Left renal pelvis (tissue), 4 donors: Measurements from ENCODE around the gene CDRT4. TPM values are rescaled to one million over a fixed set of nuclear protein-coding genes. Genes with fewer than 3 reads are reported as not detected.
"Not testable (repeated sequence)": the region's sequence is repeated elsewhere in the genome, so short reads cannot be mapped to it uniquely, and the experiment has no call there.

Experiments
- DNase-seq, 4 donors: peaks; one replicate each; pipeline ENCODE4 v3.0.0-alpha.2; 2013; ENCODE audit warnings: low read depth in 4 of 4, low spot score in 3 of 4
- polyA plus RNA-seq, 4 donors: library from polyadenylated mRNA; unstranded; fragments of 120-200 nt; gene quantifications; one replicate each; pipeline ENCODE4 v1.2.1, GENCODE V29; 2013; ENCODE audit not compliant: insufficient read length in 4 of 4

CDRT4 gene
- 1 to 10 TPM; 1.5 to 9.9 (median 4.0) TPM for polyA plus RNA-seq

DNA sequence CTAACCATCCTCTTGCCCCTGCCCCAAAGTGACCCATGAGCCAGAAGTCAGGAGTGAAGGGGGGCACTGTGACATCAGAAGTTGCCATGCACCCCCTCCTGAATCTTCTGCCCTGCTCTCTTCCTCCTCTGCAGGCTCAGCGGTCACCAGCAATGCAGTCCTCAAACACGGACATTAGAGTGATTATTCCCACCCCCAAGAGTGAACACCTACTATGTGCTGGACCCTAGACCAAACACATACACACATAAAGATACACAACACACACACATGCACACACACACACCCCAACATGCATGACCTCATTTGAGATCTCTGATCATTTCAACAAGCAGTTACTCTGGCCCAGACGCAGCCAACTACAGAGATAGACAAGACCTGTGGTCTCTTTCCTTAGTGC is at the start of gene CDRT4:
TSS of gene CDRT4 (minus strand) at position 30 of the 400 bp plus-strand sequence. CDS start 27,383 bp downstream, outside the sequence.
- no peak for DNase-seq

DNA sequence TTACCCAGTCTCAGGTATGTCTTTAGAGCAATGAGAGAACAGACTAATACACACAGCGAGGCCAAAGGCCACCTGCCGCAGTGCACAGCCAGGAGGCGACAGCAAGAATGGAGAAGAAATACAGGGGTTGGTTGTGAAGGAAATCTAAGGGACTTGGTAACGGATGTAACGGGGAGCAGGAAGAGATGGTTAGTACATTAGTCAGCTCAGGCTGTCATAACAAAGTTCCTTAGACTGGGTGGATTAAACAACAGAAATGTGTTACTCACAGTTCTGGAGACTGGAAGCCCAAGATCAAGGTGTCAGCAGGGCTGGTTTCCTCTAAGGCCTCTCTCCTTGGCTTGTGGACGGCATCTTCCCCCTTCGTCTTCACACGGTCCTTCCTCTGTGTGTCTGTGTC is 48.7 kb upstream of the CDRT4 start:
- DNase-seq, result no peak

DNA sequence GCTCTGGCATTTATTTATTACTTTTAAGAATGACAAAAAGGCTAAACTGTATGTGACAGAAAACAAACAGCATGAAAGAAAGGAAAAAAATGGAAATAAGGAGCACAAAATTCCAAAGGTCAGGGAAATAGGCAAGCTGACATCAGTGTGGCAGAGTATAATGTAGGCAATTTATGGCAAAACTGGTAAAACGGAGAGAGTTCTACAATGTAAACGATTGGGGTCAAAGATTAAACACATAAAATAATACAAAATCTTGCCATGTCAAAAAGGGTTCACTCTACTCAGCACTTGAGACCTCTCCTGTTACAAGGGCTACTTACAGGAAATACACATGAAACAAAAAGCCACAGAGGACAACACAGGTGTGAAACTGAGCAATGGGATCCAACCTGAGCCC is 47.0 kb upstream of the CDRT4 start:
- no peak for DNase-seq

DNA sequence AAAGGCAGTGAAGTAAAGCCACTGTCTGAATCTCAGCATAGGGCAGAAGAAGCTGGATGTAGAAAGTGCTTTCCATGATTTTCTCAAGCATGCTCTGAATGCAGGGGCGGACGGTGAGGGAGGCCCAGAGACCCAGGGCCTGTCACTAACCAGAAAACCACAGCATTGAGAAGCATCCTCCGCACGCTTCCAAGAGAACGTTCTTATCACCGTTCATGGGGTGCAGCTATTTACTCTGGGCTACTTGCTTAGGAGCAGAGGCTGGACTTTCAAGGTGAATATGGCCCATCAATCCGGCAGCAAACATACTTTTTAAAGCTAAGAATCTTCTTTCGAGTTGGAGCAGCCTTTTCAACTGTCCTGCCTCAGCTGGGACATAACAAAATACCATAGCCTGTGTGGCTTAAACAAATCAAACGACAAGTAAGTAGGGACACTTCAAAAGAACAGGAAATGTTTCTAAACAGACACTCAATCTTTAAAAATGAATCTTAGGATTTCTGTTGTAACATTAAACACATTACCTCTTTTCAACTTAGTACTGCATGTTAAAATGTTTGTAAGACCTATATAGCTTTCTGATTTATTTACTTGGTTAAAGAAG is 46.5 kb upstream of the CDRT4 start:
- DNase-seq, result no peak

DNA sequence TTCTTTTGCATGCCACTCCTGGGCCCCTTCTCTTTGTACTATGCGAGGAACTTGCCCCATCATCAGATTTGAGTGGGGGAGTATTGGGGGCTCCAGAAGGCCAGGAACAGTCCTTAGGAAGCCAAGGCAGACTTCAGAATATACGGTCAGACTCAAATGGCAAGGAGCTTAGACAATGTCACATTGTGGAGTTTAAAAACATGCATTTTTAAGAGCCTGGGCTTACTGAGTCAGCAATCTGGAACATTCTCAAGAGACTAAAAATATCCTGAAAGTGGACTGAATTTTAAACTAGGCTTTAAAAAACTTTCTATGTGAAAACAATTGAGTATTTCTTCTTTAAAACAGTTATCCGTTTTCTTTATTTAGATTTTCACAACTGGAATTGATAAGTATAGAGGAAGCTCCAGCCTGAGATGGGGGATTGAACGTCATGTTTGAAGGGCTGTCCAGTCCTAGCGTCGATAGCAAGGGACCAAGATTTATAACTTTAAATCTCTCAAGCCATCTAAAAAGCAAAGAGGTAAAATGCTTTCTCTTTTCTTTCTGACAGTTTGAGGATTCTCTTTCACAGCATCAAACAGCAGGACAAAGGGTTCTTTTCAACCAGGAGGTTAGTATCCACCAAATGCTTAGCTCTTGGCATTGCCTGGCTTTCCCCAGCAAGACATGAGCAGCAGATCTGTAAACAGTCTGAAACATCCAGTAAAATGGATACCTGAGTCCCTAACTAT is 45.8 kb upstream of the CDRT4 start:
- no peak for DNase-seq

DNA sequence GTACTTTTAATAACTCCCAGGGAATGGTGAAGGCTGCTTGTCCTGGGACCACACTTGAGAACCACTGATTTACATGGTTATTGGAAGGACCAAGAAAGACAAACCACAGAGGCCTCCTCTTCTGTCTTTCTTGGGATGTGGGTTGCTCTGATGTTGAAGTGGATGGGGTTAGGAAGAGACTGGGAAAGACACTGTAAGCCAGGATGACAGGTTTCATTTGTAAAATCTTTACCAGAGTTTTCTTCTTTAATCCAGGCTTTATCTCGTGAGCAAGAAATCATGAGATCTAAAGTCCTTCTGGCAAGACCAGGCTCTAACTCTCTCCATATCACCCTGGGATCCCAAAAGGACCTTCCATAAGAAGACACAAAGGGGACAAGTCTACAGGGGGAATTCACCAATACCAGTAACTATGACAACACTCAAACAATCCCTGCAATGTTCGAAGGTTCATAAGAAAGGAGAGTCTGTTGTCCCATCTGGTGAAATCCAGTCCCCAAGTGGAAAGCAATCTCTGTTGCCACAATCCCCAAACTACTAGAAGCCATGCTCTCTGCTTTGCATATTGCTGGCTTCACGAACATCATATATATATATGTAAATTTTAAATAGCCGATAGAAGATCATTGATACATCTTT is 44.8 kb upstream of the CDRT4 start:
- no peak for DNase-seq

DNA sequence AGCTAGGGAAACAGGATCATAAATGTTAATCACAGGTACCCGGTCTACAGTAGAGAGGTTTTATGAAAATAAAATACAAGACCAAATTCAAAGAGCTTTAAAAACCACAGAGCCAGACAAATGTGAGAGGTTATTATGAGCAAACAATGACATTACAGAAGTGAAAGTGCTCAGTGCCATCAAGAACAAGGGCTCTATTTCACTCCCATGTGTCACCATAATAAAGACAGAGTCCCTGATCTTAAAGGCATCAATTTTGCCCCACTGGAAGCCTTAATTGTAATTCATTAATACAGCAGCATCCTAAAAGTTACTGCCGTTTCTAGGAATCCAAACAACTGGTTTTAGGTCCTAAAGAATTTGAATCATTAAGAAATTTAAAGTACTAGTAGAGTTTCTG is 43.7 kb upstream of the CDRT4 start:
- DNase-seq, result no peak

DNA sequence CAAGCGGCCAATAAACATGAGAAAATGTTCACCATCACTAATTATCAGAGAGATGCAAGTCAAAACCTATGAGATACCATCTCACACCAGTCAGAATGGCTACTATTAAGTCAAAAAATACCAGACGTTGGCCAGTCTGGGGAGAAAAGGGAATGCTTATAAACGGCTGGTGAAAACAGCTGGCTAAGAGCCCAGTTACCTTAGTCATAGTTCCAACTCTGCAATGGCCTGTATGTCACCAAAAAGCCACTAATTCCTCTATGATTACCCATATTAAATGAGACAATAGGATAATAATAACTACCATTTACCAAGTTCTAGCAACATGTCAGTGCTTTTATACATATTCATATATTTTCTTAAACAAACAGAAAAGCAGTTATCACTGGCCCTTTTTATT is 42.9 kb upstream of the CDRT4 start:
- no peak for DNase-seq

DNA sequence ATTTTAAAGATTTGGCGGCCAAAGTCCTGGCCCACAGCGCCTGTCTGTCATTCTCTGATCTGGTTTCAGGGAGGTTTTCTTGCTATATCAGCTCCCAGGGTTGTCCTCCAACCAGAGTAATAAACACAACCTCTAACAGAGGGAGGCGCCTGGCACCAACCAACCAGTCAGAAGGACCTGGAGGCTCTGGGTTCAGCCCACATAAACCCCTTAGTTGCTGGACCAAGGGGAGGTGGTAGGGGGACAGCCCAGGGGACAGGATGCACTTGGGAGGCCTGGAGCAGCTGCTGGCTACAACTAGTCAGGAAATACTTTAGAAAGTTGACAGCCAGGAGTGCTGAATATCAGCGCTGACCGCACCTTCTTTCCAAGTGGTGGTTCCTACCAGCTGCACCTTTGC is 41.7 kb upstream of the CDRT4 start:
- no peak for DNase-seq

DNA sequence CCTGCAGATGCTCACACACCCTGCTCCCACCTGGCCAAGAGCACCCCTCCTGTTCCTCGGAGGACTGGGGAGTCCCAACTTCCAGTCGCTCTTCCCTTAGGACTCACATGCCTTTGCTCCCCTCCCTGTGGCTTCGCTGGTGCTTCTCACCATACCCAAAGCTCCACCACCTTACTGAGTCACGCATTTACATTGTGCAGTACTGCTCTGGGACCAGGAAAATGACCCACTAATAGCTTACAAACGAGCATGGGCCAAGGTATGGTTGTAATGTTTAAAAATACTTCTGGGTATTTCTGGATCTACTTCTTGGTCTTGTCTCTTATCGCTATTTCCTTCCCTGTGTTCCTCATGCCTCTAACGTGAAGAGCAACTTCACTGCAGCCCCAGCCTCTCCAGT is 41.0 kb upstream of the CDRT4 start:
- no peak for DNase-seq

DNA sequence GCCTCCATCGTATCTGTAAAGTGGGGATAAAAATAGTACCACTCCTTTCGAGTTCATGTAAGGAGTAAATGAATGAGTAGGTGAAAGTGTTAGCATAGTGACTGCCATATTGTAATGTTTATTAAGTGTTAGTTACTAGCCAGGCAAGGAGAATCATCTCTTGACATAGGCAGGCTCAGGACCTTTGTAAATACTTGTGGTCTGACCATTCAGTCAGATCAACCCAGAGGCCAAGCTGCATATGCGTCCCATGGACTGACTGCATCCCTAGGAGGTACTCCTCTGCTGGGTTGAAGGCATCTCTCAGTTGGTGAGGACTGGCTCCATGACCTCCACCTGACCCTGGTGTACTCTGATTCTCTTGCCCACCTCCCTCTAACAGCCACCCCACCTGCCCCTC is 40.5 kb upstream of the CDRT4 start:
- no peak for DNase-seq

DNA sequence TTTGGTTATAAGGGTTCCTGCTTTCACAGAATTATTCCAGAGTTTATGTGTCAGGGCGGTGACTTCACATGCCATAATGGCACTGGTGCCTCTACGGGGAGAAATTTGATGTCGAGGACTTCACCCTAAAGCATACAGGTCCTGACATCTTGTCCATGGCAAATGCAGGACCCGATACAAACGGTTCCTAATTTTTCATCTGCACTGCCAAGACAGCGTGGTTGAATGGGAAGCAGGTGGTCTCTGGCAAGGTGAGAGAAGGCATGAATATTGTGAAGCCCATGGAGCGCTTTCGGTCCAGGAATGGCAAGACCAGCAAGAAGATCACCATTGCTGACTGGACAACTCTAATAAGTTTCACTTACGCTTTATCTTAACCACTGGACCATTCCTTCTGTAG is 39.6 kb upstream of the CDRT4 start:
- no peak for DNase-seq

DNA sequence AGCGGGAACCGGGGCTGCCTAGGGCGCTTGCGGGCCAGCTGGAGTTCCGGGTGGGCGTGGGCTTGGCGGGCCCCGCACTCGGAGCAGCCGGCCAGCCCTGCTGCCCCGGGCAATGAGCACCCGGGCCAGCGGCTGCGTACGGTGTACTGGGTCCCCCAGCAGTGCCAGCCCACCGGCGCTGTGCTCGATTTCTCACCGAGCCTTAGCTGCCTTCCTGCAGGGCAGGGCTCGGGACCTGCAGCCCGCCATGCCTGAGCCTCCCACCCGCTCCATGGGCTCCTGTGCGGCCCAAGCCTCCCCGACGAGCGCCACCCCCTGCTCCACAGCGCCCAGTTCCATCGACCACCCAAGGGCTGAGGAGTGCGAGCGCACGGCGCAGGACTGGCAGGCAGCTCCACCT is 38.3 kb upstream of the CDRT4 start:
- DNase-seq, result not testable (repeated sequence)

DNA sequence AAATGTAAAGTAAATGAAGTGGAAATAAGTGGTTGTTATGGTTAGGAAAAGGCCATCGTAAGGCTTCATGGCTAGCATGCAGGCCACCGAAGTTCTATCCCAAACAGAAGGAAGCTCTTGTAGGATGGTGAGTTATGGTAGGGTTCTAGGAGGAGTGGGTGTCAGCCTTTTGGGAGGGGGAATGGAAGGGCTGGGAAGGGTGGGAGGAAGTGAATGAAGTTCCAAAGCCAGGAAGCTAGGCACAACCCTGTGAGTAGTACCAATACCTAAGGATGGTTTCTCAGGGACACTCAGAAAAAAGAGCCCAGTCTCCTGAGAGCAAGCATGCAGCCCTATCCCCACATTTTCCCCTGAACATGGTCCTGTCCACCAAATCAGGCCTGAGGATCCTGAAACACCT is 36.3 kb upstream of the CDRT4 start:
- DNase-seq, result no peak

DNA sequence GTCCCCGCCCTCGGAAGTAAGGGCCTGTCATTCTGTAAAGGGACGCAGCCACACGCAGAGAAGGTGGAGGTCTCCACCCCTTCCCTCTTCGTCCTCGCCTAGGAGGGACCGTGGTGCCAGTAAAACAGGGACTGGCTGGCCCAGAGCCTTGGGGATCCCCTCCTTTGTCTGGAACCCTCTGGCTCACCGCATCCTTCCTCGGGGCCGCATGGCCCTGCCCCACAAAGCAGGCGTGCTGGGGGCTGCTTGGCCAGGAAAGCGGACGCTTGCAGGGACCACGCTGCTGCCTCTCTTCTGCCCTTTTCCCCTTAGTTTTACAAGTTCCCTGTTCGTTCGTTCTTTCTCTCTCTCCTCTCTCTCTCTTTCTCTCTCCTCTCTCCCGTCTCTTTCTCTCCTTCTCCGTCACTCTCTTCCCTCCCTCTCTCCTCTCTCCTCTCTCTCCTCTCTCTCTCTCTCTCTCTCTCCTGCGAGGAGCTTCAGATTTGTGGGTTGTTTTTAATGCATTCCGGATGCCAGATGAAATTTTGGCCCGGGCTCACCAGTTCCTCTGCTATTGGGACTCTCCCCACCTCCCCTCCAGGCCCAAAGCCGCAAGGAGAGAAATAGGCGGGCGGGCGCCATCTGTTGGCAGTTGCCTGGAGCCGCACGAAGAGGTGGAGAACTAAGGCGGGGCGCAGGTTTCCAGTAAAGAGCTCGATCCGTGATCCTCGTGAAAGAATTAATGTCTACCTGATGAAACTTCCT is 35.1 kb upstream of the CDRT4 start:
- peak in 3 of 4 donors; percentile 64 to 73 (median 69) for DNase-seq

DNA sequence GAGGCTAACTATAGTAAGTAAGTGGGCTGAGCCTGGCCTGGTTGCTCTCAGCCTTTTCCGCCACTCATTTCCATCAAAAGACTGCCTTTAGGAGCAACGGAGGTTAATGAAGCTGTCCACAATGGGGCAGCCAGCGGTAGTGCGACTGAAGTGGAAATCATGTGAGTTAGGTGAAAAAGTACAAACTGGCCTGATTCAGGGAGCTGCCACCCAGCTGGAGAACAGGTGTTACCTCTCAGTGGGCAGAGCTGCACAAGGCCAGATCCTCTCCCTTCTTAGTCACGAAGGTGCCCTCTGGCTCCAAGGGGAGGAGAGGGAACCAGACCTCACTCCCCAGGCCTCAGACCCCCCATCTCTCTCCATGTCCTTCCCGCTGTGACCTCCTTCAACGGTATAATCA is 34.4 kb upstream of the CDRT4 start:
- no peak for DNase-seq

DNA sequence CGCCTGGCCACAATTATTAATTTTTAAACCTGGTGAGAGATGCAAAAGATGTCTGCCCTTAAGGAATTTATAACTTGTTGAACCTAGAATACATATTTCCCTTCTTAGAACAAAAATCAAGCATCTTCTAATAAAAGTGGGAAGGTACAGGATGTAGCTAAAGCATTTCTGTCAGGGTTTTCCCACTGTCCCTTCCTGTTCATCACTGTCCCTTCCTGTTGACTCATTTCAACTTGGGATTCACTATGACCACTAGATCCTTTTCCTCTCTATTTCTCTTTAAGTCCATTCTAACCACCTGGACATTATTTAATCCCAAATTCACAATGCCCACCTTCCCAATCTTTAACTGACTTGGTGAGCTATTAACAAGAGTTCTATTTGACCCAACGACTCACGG is 33.9 kb upstream of the CDRT4 start:
- no peak for DNase-seq

DNA sequence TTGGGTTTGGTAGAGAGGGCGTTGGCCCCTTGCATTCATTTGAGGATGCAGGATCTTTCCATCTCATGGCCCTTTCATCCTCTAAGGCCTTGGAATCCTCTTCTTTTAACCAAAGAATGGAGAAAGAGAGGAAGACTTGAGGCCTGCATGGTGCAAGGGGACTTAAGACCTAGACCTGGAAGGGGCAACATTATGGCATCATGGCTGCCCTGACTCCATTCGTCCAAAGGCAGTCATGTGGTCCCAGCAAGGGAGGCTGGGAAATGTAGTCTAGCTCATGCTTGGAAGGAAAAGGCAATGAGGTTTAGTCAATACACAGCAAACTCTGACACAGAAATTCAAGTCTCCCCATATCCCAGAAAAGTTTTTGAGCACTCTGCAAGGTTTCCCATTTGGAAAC is 30.7 kb upstream of the CDRT4 start:
- DNase-seq, result no peak

DNA sequence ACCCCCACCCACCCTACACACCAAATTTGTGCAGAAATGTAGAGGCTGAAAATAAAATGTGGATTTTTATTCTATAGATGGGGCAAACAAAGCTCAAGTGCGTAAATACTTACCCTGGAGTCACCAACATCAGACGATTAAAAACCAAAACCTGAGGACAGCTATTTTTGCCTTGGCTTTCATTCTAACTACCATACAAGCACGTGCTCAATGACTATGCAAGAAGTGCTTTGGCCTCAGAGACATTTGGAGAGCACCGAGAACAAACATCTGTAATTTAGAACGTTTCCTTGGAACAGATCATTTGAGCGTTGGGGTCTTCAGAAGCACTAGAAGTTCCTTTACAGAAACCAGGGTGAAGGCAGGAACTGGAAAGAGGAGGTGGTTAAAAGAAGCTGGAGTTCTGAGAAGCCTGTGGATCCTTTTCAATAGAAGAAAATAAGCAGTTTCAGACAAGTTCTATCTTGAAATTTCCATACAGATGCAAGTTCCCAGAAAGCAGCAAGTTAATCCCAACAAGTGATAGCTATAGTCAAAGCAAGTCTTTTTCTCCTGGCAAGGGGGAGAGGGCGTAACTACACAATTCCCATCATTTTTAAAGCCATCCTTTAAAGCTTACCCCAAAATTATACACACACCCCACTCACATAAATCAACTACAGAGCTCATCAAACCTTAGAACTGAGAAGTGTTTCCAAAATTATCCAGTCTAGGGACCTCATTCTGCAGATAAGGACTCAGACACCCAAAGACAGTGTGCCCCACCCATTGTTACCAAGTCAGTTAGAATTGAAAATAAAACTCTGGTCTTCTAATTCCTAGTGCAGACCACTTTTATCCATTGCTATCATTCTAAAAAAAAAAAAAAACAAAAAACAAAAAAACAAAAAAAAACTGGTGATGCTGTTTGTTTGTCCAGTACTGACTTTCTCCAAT is 29.6 kb upstream of the CDRT4 start:
- no peak for DNase-seq

DNA sequence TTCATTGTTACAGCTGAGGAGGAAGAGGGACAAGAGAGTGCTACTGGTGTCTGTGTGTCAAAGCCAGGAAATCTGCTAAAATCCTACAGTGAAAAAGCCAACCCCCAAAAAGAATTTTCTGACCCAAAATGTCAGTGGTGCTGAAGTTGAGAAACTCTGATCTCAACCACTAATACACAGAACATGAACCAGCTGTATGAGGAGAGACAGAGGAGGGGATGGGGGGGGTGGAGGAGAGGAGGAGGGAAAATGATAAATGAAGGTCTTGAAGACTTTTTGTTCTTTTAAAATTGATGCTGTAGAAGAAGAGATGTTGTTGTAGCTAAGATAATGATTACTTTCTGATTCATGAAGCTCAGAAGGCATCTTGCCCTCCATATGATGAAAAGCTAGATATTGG is 27.4 kb upstream of the CDRT4 start:
- no peak for DNase-seq
